Activated naive CD8-positive, alpha-beta T cell treated with anti-CD3 and anti-CD28 coated beads, Interleukin-2, amount 50 U/mL, for 24 hours (primary cell): Measurements from ENCODE around the gene WIZ.
A peak's percentile ranks its signal among the peaks of the same experiment; 100 is the strongest.

Source experiments
- ATAC-seq: fragments of 150-1000 bp; cut with Tn5 transposase; one replicate; pipeline ENCODE4 v1.10.0; 2021
- DNase-seq: peaks from one replicate; pipeline ENCODE4 v3.0.0; 2021
- H3K27ac Mint-ChIP-seq: one replicate; pipeline ENCODE4 v1.8.0; 2021; ENCODE audit warnings: mild to moderate bottlenecking, mixed read lengths
- H3K27me3 Mint-ChIP-seq: one replicate; pipeline ENCODE4 v1.8.0; 2021; ENCODE audit warnings: mixed read lengths
- H3K36me3 Mint-ChIP-seq: one replicate; pipeline ENCODE4 v1.8.0; 2021; ENCODE audit warnings: low read depth, mixed read lengths
- H3K4me1 Mint-ChIP-seq: one replicate; pipeline ENCODE4 v1.8.0; 2021; ENCODE audit warnings: mixed read lengths
- H3K4me3 Mint-ChIP-seq: one replicate; pipeline ENCODE4 v1.8.0; 2021; ENCODE audit warnings: mild to moderate bottlenecking, moderate library complexity, mixed read lengths
- H3K9me3 Mint-ChIP-seq: one replicate; pipeline ENCODE4 v1.8.0; 2021; ENCODE audit warnings: mixed read lengths

Gene WIZ

GRCh38 chr19:15442142-15442920 is 7.4 kb downstream of the WIZ start:
- Mint-ChIP-seq H3K4me1 (no peaks in the 10 kb centered on the region), H3K4me3 (no peak overlapping the region), H3K27ac (no peak overlapping the region), H3K9me3 (no peaks in the 10 kb centered on the region), H3K36me3 (no peaks in the 10 kb centered on the region), H3K27me3 (no peaks in the 10 kb centered on the region)
- ATAC-seq = no peak
- DNase-seq = no peak

DNA sequence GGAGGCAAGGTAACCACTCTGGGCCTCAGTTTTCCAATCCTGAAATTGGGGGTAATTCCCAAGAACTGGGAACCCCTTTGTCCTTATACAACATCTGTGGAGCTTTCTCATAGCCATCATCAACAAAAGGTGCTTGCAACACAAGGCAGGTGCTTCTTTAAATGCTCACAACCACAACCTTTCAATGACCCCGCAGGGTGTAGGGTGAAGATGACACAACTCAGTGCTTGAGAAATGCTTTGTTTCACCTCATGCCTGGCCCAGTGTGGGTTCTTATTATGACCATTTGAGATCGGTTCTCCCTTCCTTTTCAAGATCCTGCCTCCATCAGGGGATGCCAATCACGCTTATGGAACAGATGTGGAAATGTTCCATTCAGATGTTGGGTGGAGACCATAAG is 8.4 kb downstream of the WIZ start:
- Mint-ChIP-seq H3K36me3 (no peaks in the 10 kb centered on the region), H3K27ac (no peak overlapping the region), H3K27me3 (no peaks in the 10 kb centered on the region), H3K4me3 (no peak overlapping the region), H3K9me3 (no peaks in the 10 kb centered on the region), H3K4me1 (peaks cover 2% of the 10 kb centered on the region)
- ATAC-seq (no peak), DNase-seq (no peak)

DNA sequence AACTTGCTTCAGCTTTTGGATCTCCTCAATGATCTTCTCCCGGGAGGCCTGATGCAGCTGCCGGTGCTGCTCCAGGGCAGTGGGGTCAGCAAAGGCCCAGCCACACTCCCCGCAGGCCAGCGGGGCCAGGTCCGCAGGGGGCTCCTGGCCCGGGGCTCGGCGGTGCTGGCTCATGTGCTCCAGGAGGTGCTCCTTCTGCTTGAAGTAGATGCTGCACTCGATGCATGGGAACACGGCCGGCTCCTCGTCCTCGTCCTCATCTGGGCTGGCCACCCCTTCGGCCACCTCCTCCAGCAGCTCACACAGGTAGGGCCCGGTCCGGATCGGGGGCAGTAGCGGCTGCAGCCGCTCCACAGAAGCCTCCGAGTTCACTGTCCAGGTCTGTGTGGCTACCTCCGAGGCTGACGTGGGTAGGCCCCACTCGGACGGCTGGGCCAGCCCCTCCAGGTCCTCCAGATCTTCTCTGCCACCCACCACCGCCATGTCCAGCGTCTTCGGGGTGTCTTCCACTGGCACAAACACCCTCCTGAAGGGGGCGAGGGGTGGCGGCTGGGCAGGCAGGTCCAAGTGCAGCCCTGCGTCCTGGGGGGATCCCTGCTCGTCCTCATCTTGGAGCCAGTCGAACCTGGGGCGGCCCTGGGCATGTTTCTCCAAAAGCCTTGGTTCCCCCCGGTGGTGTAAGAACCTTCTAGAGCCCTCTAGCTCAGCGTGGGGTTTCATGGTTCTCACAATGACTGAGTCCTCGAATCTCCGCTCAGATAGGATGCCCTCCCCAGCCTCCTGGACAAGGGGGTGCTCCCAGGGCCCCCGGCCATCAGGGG is 9.7 kb downstream of the WIZ start:
- no peaks in the 10 kb centered on the region for H3K27me3 Mint-ChIP-seq
- no peak for DNase-seq
- no peak overlapping the region for H3K27ac Mint-ChIP-seq
- ATAC-seq = no peak
- no peaks in the 10 kb centered on the region for H3K36me3 Mint-ChIP-seq
- no peaks in the 10 kb centered on the region for H3K9me3 Mint-ChIP-seq
- peaks cover 2% of the 10 kb centered on the region for H3K4me1 Mint-ChIP-seq
- no peak overlapping the region for H3K4me3 Mint-ChIP-seq

DNA sequence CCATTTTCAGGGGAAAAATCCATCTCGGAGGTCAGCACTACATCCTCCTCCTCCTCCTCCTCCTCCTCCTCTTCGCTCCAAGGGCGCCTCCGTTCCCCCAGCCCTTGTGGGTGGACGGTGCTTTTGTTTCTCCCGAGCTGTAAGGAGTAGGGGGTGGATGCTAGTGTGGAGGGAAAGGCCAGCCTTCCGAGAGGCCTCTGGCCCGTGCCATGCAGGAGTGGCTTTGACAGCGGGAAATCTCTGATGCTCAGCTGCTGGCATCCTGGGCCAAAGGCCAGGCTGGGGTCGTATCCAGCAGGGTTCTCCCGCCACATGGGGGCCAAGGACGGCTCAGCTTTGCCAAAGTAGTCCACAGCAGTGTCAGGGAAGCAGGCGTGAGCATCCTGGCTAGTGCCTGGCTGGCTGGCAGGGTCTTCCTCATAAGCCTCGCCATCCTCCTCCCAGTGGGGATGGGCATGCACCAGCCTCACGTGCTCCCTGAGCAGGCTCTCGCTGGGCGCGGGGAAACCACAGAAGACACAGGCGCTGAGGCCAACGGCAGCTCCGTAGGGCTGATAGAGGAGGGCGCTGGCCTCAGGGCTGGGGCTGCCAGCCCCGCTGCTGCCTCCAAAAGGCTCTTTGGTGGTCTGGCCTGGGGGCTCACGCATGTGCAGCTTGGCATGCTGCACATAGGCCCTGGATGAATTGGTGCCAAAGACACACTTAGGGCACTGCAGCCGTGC is 10.5 kb downstream of the WIZ start:
- Mint-ChIP-seq H3K27me3 (no peaks in the 10 kb centered on the region), H3K27ac (no peak overlapping the region), H3K4me3 (no peak overlapping the region), H3K36me3 (no peaks in the 10 kb centered on the region), H3K4me1 (peaks cover 2% of the 10 kb centered on the region), H3K9me3 (no peaks in the 10 kb centered on the region)
- DNase-seq (no peak), ATAC-seq (no peak)

GRCh38 chr19:15438577-15438976 is 11.2 kb downstream of the WIZ start:
- no peak for ATAC-seq
- Mint-ChIP-seq H3K27ac (no peak overlapping the region), H3K9me3 (no peaks in the 10 kb centered on the region), H3K4me1 (peaks cover 4% of the 10 kb centered on the region), H3K27me3 (no peaks in the 10 kb centered on the region), H3K4me3 (no peak overlapping the region), H3K36me3 (no peaks in the 10 kb centered on the region)
- no peak for DNase-seq

DNA sequence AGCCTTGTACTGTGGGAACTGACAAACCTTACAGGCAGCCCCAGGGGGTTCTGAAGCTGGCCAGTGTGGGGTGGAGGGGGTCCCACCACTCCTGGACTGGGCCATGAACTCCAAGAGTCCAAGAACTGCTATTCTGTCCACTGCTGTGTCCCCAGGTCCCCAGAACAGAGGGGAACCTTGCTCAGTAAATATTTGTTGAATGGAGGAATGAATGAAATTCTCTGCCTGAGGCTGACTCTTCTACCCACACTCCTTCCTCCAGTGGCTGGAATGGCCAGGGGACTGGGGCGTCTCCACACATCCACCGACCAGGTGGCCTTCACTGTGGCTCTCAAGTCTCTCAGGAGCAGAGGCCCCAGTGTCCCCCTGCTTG is 11.6 kb downstream of the WIZ start:
- no peaks in the 10 kb centered on the region for H3K36me3 Mint-ChIP-seq
- DNase-seq = no peak
- no peak overlapping the region for H3K4me3 Mint-ChIP-seq
- no peak overlapping the region for H3K27ac Mint-ChIP-seq
- peaks cover 8% of the 10 kb centered on the region for H3K4me1 Mint-ChIP-seq
- H3K9me3 Mint-ChIP-seq = no peaks in the 10 kb centered on the region
- H3K27me3 Mint-ChIP-seq = no peaks in the 10 kb centered on the region
- ATAC-seq = no peak

DNA sequence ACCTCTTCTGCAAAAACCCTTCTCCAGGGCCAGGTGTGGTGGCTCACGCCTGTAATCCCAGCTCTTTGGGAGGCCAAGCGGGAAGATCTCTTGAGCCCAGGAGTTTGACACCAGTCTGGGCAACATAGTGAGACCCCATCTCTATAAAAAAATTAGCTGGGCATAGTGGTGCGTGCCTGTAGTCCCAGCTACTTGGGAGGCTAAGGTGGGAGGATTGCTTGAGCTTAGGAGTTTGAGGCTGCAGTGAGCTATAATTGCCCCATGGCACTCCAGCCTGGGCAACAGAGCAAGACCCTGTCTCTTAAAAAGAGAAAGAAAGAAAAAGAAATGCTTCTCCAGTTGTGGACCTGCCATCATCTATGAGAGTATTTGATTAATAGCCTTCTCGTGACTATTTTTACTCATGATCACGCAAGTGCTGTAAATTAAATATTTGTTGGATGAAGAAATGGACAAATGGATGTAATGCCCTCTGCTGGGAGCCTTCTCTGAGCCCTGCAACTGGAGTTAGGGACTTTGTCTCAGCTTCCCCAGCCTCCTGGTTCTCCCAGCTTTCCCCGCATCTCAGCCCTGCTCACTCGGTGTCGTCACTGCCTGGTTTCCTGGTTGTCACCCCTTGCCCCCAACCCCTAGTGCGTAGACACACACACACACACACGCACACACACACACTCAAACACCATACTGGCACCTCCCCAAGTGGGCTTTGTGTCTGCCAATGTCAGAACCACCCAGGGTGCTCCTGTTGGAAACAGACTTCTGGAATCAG is 12.2 kb downstream of the WIZ start:
- Mint-ChIP-seq H3K4me3 (no peak overlapping the region), H3K9me3 (no peaks in the 10 kb centered on the region), H3K27me3 (no peaks in the 10 kb centered on the region), H3K4me1 (peaks cover 11% of the 10 kb centered on the region), H3K27ac (no peak overlapping the region), H3K36me3 (no peaks in the 10 kb centered on the region)
- DNase-seq (no peak), ATAC-seq (no peak)

DNA sequence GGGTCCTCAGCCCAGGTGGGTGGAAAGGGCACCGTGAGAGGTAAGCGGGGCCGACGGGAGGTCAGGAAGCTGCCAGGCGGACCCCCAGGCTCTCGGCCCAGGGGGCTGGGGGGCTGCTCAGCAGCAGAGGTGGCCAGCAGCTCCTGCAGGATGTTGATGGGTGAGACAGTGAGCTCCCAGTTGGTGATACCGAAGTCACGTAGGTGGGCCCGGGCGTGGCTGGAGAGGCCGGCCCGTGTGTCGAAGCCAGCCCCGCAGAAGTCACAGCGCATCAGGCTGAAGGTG is 13.0 kb downstream of the WIZ start:
- Mint-ChIP-seq H3K27me3 (no peaks in the 10 kb centered on the region), H3K4me1 (peaks cover 13% of the 10 kb centered on the region), H3K36me3 (peaks cover 3% of the 10 kb centered on the region), H3K27ac (no peak overlapping the region), H3K4me3 (no peak overlapping the region), H3K9me3 (no peaks in the 10 kb centered on the region)
- ATAC-seq = no peak
- DNase-seq = no peak

DNA sequence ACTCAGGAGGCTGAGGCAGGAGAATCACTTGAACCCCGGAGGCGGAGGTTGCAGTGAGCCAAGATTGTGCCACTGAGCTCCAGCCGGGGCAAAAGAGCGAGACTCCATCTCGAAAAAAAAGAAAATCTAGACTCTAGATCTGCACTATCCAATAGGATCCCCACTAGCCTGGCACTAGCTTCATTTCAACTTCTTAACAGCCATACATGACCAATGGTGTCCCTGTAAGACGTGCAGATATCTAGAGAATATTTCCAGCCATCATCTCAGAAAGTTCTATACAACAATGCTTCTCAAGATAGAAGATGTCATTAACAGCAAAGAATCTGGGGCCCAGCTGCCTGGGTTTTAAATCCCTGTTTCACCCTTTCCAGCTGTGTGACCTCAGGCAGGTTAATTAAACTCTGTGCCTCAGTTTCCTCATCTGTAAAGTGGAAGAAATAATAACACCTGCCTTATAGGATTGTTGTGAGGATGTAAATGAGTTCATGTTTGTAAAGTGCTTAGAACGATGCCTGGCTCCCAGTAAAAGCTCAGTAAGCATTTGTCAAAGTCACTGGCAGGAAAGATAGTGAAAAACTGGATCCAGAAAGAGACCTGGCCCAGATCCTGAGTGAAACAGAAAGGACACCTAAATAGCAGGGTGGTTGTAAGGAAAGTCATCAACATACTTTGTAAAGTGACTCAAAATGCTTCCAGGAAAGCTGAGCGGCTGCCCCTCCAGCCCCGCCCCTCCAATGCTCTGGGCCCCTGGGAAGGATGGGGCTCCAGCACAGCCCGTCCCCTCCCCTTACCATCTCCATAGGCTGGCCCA is 13.5 kb downstream of the WIZ start:
- H3K27me3 Mint-ChIP-seq = no peaks in the 10 kb centered on the region
- no peaks in the 10 kb centered on the region for H3K9me3 Mint-ChIP-seq
- ATAC-seq (no peak), DNase-seq (no peak)
- H3K27ac Mint-ChIP-seq = no peak overlapping the region
- no peak overlapping the region for H3K4me3 Mint-ChIP-seq
- peaks cover 4% of the 10 kb centered on the region for H3K36me3 Mint-ChIP-seq
- H3K4me1 Mint-ChIP-seq = peaks cover 19% of the 10 kb centered on the region

GRCh38 chr19:15433519-15434069 is 16.2 kb downstream of the WIZ start:
- peaks cover 28% of the 10 kb centered on the region for H3K4me1 Mint-ChIP-seq
- ATAC-seq (no peak), DNase-seq (no peak)
- peaks cover 9% of the 10 kb centered on the region for H3K36me3 Mint-ChIP-seq
- H3K27ac Mint-ChIP-seq = peak overlapping the region; percentile 89
- peak overlapping the region; percentile 90 for H3K4me3 Mint-ChIP-seq
- H3K27me3 Mint-ChIP-seq = no peaks in the 10 kb centered on the region
- H3K9me3 Mint-ChIP-seq = no peaks in the 10 kb centered on the region

GRCh38 chr19:15432629-15433518 is 16.9 kb downstream of the WIZ start:
- Mint-ChIP-seq H3K4me1 (peaks cover 28% of the 10 kb centered on the region), H3K27ac (peak overlapping the region; percentile 89), H3K4me3 (peak overlapping the region; percentile 90), H3K36me3 (peaks cover 9% of the 10 kb centered on the region), H3K27me3 (no peaks in the 10 kb centered on the region), H3K9me3 (no peaks in the 10 kb centered on the region)
- ATAC-seq = peak; percentile 88
- DNase-seq = peak; percentile 95

DNA sequence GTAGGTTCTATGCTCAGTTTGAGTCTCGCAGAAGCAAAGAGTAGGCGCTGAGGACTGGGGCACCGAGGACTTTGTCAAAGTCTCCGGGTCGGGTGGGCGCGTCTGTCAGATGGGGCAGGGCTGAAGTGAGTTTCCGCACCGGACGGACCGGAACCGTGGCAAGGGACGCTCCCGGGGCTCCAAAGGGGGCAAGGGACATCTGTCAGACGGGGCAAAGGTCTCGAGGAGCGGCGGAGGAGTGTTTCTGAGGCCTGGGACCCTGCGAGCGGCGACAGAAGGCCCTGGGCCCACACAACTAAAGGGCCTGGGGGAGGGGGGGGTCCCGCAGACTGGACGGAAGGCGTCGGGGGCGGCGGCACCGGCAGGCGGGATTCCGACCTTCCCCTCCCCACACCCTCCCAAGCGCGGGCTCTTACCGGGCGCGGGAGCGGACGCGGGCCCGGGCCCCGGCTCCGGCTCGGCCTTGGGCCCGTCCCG is 17.7 kb downstream of the WIZ start:
- peaks cover 28% of the 10 kb centered on the region for H3K4me1 Mint-ChIP-seq
- peak overlapping the region; percentile 87 for H3K4me3 Mint-ChIP-seq
- H3K9me3 Mint-ChIP-seq = no peaks in the 10 kb centered on the region
- DNase-seq = peak; percentile 39
- no peaks in the 10 kb centered on the region for H3K27me3 Mint-ChIP-seq
- H3K36me3 Mint-ChIP-seq = peaks cover 14% of the 10 kb centered on the region
- peak overlapping the region; percentile 90 for H3K27ac Mint-ChIP-seq
- no peak for ATAC-seq
